RWPE1 (cell line): ENCODE data around the gene ADAM17.

ENCODE experiments used
- CTCF ChIA-PET: fragments of 350-600 bp; sonication (Branson Sonifier 250); formaldehyde crosslinking; extraction: SDS; loops from one replicate; lab custom pipeline; 2021; lab: Yijun Ruan, JAX
- POLR2A ChIA-PET: fragments of 400-600 bp; formaldehyde crosslinking; extraction: SDS; loops from one replicate; lab custom pipeline; 2020; ENCODE audit warnings: antibody characterized with exemption; ENCODE audit not compliant: low non-redundant PET; lab: Yijun Ruan, JAX
- DNase-seq: peaks from one replicate; pipeline ENCODE4 v3.0.0; 2012; ENCODE audit warnings: low spot score
- H3K27ac ChIP-seq: fragments of 450-650 bp; 2 replicates; pipeline ENCODE4 v1.5.1; 2017
- TF ChIP-seq, protein P1 (sequence below): fragments of 450-650 bp; conservative IDR thresholded peaks from 2 replicates; pipeline ENCODE4 v1.5.1; 2017; ENCODE audit warnings: low read depth, mild to moderate bottlenecking

Gene ADAM17

DNA sequence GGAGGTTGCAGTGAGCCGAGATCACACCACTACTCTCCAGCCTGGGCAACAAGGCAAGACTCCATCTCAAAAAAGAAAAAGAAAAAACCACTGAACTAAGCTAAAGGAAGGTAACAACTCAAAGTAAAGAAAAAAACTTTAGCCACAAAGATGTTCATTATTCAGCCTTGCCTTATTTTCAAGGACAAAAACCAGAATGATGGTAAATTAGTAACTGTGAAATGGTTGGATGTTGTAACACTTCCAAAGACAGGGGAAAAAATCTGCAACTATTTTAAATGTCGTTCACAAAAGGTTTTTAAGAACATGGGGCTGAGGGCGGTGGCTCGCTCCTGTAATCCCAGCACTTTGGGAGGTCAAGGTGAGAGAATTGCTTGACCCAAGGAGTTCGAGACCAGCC lies 10.1 kb downstream of the ADAM17 start:
- DNase-seq: no peak
- peak overlapping the region; percentile 31; the same call in 1 of the 2 replicates for H3K27ac ChIP-seq
- TF ChIP-seq, protein P1, sequence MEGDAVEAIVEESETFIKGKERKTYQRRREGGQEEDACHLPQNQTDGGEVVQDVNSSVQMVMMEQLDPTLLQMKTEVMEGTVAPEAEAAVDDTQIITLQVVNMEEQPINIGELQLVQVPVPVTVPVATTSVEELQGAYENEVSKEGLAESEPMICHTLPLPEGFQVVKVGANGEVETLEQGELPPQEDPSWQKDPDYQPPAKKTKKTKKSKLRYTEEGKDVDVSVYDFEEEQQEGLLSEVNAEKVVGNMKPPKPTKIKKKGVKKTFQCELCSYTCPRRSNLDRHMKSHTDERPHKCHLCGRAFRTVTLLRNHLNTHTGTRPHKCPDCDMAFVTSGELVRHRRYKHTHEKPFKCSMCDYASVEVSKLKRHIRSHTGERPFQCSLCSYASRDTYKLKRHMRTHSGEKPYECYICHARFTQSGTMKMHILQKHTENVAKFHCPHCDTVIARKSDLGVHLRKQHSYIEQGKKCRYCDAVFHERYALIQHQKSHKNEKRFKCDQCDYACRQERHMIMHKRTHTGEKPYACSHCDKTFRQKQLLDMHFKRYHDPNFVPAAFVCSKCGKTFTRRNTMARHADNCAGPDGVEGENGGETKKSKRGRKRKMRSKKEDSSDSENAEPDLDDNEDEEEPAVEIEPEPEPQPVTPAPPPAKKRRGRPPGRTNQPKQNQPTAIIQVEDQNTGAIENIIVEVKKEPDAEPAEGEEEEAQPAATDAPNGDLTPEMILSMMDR: no peak
- ChIA-PET CTCF (no interaction called here), POLR2A (no interaction called here)

- no peak overlapping the region for H3K27ac ChIP-seq
- POLR2A ChIA-PET: no interaction called here
- TF ChIP-seq, protein P1: no peak
- CTCF ChIA-PET: no interaction called here
- DNase-seq: no peak
These were observed 12.1 kb downstream of the ADAM17 start for GRCh38 chr2:9543557-9543956.

DNA sequence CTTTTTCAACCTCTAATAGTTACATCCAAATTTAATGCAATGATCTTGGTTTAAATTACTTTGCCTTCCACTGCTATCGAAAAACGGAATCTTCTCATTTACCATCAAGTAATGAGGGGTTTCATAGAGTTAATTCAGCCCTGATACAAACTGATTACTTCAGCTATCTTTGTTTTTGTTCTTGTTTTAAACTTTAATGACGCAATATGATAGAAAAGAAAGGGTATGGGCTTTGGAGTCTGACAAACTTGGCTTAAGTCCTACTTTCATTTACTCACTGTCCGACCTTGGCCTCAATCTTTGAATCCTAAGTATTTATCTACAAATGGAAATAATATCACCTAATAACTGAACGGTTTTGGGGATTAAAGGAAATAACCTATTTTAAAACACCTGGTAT lies 16.1 kb downstream of the ADAM17 start:
- no peak for DNase-seq
- H3K27ac ChIP-seq: peak overlapping the region; percentile 69
- ChIA-PET POLR2A (interaction anchor here (0.7 kb wide), 1 partner anchor 428 kb away, joined by 3 read pairs; no protein-coding TSS in a partner anchor), CTCF (no interaction called here)
- TF ChIP-seq, protein P1: no peak

- ChIA-PET POLR2A (no interaction called here), CTCF (no interaction called here)
- H3K27ac ChIP-seq: peak overlapping the region; percentile 70
- DNase-seq: peak; percentile 52
- TF ChIP-seq, protein P1: no peak
These were observed 17.6 kb downstream of the ADAM17 start for GRCh38 chr2:9538000-9538507.

GRCh38 chr2:9536504-9536903 lies 19.1 kb downstream of the ADAM17 start:
- ChIA-PET CTCF (interaction anchor here (0.6 kb wide), 1 partner anchor 174 kb away, joined by 7 read pairs; no protein-coding TSS in a partner anchor), POLR2A (no interaction called here)
- H3K27ac ChIP-seq: no peak overlapping the region
- TF ChIP-seq, protein P1: no peak
- no peak for DNase-seq

- TF ChIP-seq, protein P1: no peak
- POLR2A ChIA-PET: no interaction called here
- no peak overlapping the region for H3K27ac ChIP-seq
- DNase-seq: no peak
- CTCF ChIA-PET: no interaction called here
These were observed 20.5 kb downstream of the ADAM17 start for GRCh38 chr2:9535177-9535576.
